Memory B cell (primary cell): ENCODE measurements around the gene RIT2.

Experiments used
- ATAC-seq: fragments of 150-1000 bp; cut with Tn5 transposase; 2 replicates; pipeline ENCODE4 v1.10.0; 2021; ENCODE audit warnings: low read depth, mild to moderate bottlenecking, moderate library complexity
- DNase-seq, 2 donors: peaks; one replicate each; pipeline ENCODE4 v3.0.0; 2022; ENCODE audit warnings: low spot score in 2 of 2
- H3K27ac Mint-ChIP-seq: one replicate; pipeline ENCODE4 v1.8.0; 2022; ENCODE audit warnings: mild to moderate bottlenecking, moderate library complexity, mixed read lengths
- H3K27me3 Mint-ChIP-seq: one replicate; pipeline ENCODE4 v1.8.0; 2022; ENCODE audit warnings: mixed read lengths
- H3K36me3 Mint-ChIP-seq: one replicate; pipeline ENCODE4 v1.8.0; 2022; ENCODE audit warnings: mild to moderate bottlenecking, mixed read lengths
- H3K4me1 Mint-ChIP-seq: one replicate; pipeline ENCODE4 v1.8.0; 2022; ENCODE audit warnings: mixed read lengths
- H3K4me3 Mint-ChIP-seq: one replicate; pipeline ENCODE4 v1.8.0; 2022; ENCODE audit warnings: mild to moderate bottlenecking, moderate library complexity, mixed read lengths
- H3K9me3 Mint-ChIP-seq: one replicate; pipeline ENCODE4 v1.8.0; 2022; ENCODE audit warnings: mixed read lengths

RIT2 gene

GRCh38 chr18:42954887-42955286 lies 160.6 kb downstream of the RIT2 start:
- Mint-ChIP-seq H3K27me3 (no peaks in the 10 kb centered on the region), H3K4me3 (no peak overlapping the region)

GRCh38 chr18:42953306-42953705 lies 162.2 kb downstream of the RIT2 start:
- no peak for DNase-seq
- Mint-ChIP-seq H3K36me3 (no peaks in the 10 kb centered on the region), H3K27me3 (no peaks in the 10 kb centered on the region), H3K4me1 (no peaks in the 10 kb centered on the region), H3K4me3 (no peak overlapping the region), H3K27ac (no peak overlapping the region), H3K9me3 (peaks cover 7% of the 10 kb centered on the region)
- no peak for ATAC-seq

More at GRCh38 chr18:42954887-42955286, 160.6 kb downstream of the RIT2 start:
- Mint-ChIP-seq H3K36me3 (no peaks in the 10 kb centered on the region), H3K4me1 (no peaks in the 10 kb centered on the region), H3K27ac (no peak overlapping the region), H3K9me3 (peaks cover 7% of the 10 kb centered on the region)
- DNase-seq (no peak), ATAC-seq (no peak)

- Mint-ChIP-seq H3K4me1 (no peaks in the 10 kb centered on the region), H3K9me3 (peaks cover 4% of the 10 kb centered on the region), H3K27me3 (no peaks in the 10 kb centered on the region), H3K27ac (no peak overlapping the region), H3K36me3 (no peaks in the 10 kb centered on the region), H3K4me3 (no peak overlapping the region)
- DNase-seq (no peak), ATAC-seq (no peak)
Measured at GRCh38 chr18:42950732-42951131, 164.8 kb downstream of the RIT2 start.

- no peak overlapping the region for H3K4me3 Mint-ChIP-seq
- no peak for DNase-seq
- peaks cover 6% of the 10 kb centered on the region for H3K9me3 Mint-ChIP-seq
- H3K36me3 Mint-ChIP-seq, result no peaks in the 10 kb centered on the region
- no peaks in the 10 kb centered on the region for H3K27me3 Mint-ChIP-seq
- no peak overlapping the region for H3K27ac Mint-ChIP-seq
- no peaks in the 10 kb centered on the region for H3K4me1 Mint-ChIP-seq
- no peak for ATAC-seq
Measured at GRCh38 chr18:42948831-42949230, 166.7 kb downstream of the RIT2 start.

- Mint-ChIP-seq H3K27me3 (no peaks in the 10 kb centered on the region), H3K36me3 (no peaks in the 10 kb centered on the region), H3K9me3 (peaks cover 4% of the 10 kb centered on the region), H3K4me1 (no peaks in the 10 kb centered on the region), H3K27ac (no peak overlapping the region), H3K4me3 (no peak overlapping the region)
- DNase-seq (no peak), ATAC-seq (no peak)
Measured at GRCh38 chr18:42941860-42942259, 173.6 kb downstream of the RIT2 start.

- DNase-seq (no peak), ATAC-seq (no peak)
- Mint-ChIP-seq H3K4me1 (no peaks in the 10 kb centered on the region), H3K27me3 (no peaks in the 10 kb centered on the region), H3K9me3 (peaks cover 4% of the 10 kb centered on the region), H3K4me3 (no peak overlapping the region), H3K36me3 (no peaks in the 10 kb centered on the region), H3K27ac (no peak overlapping the region)
Measured at GRCh38 chr18:42941021-42941420, 174.5 kb downstream of the RIT2 start.

- no peaks in the 10 kb centered on the region for H3K9me3 Mint-ChIP-seq
- ATAC-seq (no peak), DNase-seq (no peak)
- no peaks in the 10 kb centered on the region for H3K27me3 Mint-ChIP-seq
- H3K4me3 Mint-ChIP-seq, result no peak overlapping the region
- H3K36me3 Mint-ChIP-seq, result no peaks in the 10 kb centered on the region
- no peaks in the 10 kb centered on the region for H3K4me1 Mint-ChIP-seq
- no peak overlapping the region for H3K27ac Mint-ChIP-seq
Measured at GRCh38 chr18:42937436-42937835, 178.0 kb downstream of the RIT2 start.

- Mint-ChIP-seq H3K4me1 (no peaks in the 10 kb centered on the region), H3K27me3 (no peaks in the 10 kb centered on the region), H3K9me3 (no peaks in the 10 kb centered on the region), H3K4me3 (no peak overlapping the region), H3K36me3 (no peaks in the 10 kb centered on the region), H3K27ac (no peak overlapping the region)
- DNase-seq (no peak), ATAC-seq (no peak)
Measured at GRCh38 chr18:42936289-42936688, 179.2 kb downstream of the RIT2 start.

- DNase-seq (no peak), ATAC-seq (no peak)
- Mint-ChIP-seq H3K36me3 (no peaks in the 10 kb centered on the region), H3K4me1 (no peaks in the 10 kb centered on the region), H3K4me3 (no peak overlapping the region), H3K9me3 (peaks cover 5% of the 10 kb centered on the region), H3K27me3 (no peaks in the 10 kb centered on the region), H3K27ac (no peak overlapping the region)
Measured at GRCh38 chr18:42931491-42931890, 184.0 kb downstream of the RIT2 start.

- peaks cover 6% of the 10 kb centered on the region for H3K9me3 Mint-ChIP-seq
- H3K27me3 Mint-ChIP-seq, result no peaks in the 10 kb centered on the region
- H3K36me3 Mint-ChIP-seq, result no peaks in the 10 kb centered on the region
- H3K4me3 Mint-ChIP-seq, result no peak overlapping the region
- ATAC-seq (no peak), DNase-seq (no peak)
- H3K27ac Mint-ChIP-seq, result no peak overlapping the region
- H3K4me1 Mint-ChIP-seq, result no peaks in the 10 kb centered on the region
Measured at GRCh38 chr18:42929857-42930256, 185.6 kb downstream of the RIT2 start.

GRCh38 chr18:42929181-42929580 lies 186.3 kb downstream of the RIT2 start:
- no peaks in the 10 kb centered on the region for H3K27me3 Mint-ChIP-seq
- peaks cover 6% of the 10 kb centered on the region for H3K9me3 Mint-ChIP-seq
- H3K4me1 Mint-ChIP-seq, result no peaks in the 10 kb centered on the region
- no peak overlapping the region for H3K4me3 Mint-ChIP-seq
- no peak overlapping the region for H3K27ac Mint-ChIP-seq
- no peaks in the 10 kb centered on the region for H3K36me3 Mint-ChIP-seq
- ATAC-seq, result no peak
- no peak for DNase-seq

GRCh38 chr18:42925036-42925435 lies 190.4 kb downstream of the RIT2 start:
- DNase-seq (no peak), ATAC-seq (no peak)
- H3K27me3 Mint-ChIP-seq, result no peaks in the 10 kb centered on the region
- peaks cover 5% of the 10 kb centered on the region for H3K9me3 Mint-ChIP-seq
- no peak overlapping the region for H3K27ac Mint-ChIP-seq
- H3K4me1 Mint-ChIP-seq, result no peaks in the 10 kb centered on the region
- H3K36me3 Mint-ChIP-seq, result no peaks in the 10 kb centered on the region
- no peak overlapping the region for H3K4me3 Mint-ChIP-seq

GRCh38 chr18:42922363-42922762 lies 193.1 kb downstream of the RIT2 start:
- Mint-ChIP-seq H3K9me3 (peaks cover 5% of the 10 kb centered on the region), H3K4me3 (no peak overlapping the region), H3K27ac (no peak overlapping the region), H3K36me3 (no peaks in the 10 kb centered on the region), H3K27me3 (no peaks in the 10 kb centered on the region), H3K4me1 (no peaks in the 10 kb centered on the region)
- DNase-seq, result no peak
- ATAC-seq, result no peak

GRCh38 chr18:42921226-42921737 lies 194.2 kb downstream of the RIT2 start:
- ATAC-seq, result no peak
- no peaks in the 10 kb centered on the region for H3K27me3 Mint-ChIP-seq
- no peak overlapping the region for H3K27ac Mint-ChIP-seq
- H3K9me3 Mint-ChIP-seq, result peaks cover 5% of the 10 kb centered on the region
- no peak overlapping the region for H3K4me3 Mint-ChIP-seq
- no peak for DNase-seq
- no peaks in the 10 kb centered on the region for H3K4me1 Mint-ChIP-seq
- H3K36me3 Mint-ChIP-seq, result no peaks in the 10 kb centered on the region

GRCh38 chr18:42920621-42921020 lies 194.9 kb downstream of the RIT2 start:
- H3K27ac Mint-ChIP-seq, result no peak overlapping the region
- ATAC-seq, result no peak

More at GRCh38 chr18:42920621-42921020, 194.9 kb downstream of the RIT2 start:
- Mint-ChIP-seq H3K36me3 (no peaks in the 10 kb centered on the region), H3K4me3 (no peak overlapping the region), H3K9me3 (peaks cover 5% of the 10 kb centered on the region), H3K4me1 (no peaks in the 10 kb centered on the region), H3K27me3 (no peaks in the 10 kb centered on the region)
- no peak for DNase-seq
